IMR-90 (cell line): Measurements from ENCODE around the gene C22orf15. TPM values are rescaled to one million over a fixed set of nuclear protein-coding genes. Genes with fewer than 3 reads are reported as not detected.

ENCODE experiments used
- ATAC-seq: fragments of 200-7000 bp; cut with Tn5 transposase; 2 replicates; pipeline ENCODE4 v1.9.1; 2020; ENCODE audit warnings: low read depth, mild to moderate bottlenecking, moderate library complexity
- BruUV-seq: library from RNA; stranded (reverse); fragments of 400-500 nt; replicated peaks from 2 replicates; lab custom pipeline; 2021; lab: Mats Ljungman, UMichigan
- CTCF ChIA-PET: fragments of 300-600 bp; formaldehyde crosslinking; extraction: SDS; loops from one replicate; lab custom pipeline; 2021; ENCODE audit warnings: antibody characterized with exemption; lab: Yijun Ruan, JAX
- POLR2A ChIA-PET: fragments of 300-600 bp; sonication (Branson Sonifier 250); formaldehyde crosslinking; loops from one replicate; lab custom pipeline; 2022; ENCODE audit warnings: antibody characterized with exemption; ENCODE audit not compliant: unreplicated experiment; lab: Charles Lee
- DNase-seq: peaks from one replicate; pipeline ENCODE4 v3.0.0; 2013
- H2AFZ ChIP-seq: replicated peaks from 2 replicates; pipeline ENCODE3; 2013; ENCODE audit warnings: low read length, mild to moderate bottlenecking; ENCODE audit not compliant: poor library complexity
- H2AK5ac ChIP-seq: 2 replicates; pipeline ENCODE4 v1.6.1; 2013; ENCODE audit warnings: low read depth, low read length, inconsistent platforms
- H2AK9ac ChIP-seq: replicated peaks from 2 replicates; pipeline ENCODE3; 2013; ENCODE audit warnings: mild to moderate bottlenecking, low read depth, low read length, moderate library complexity; ENCODE audit not compliant: poor library complexity
- H2BK120ac ChIP-seq: 2 replicates; pipeline ENCODE4 v1.6.1; 2013; ENCODE audit warnings: low read depth, low read length, inconsistent platforms
- H2BK15ac ChIP-seq: 3 replicates; pipeline ENCODE4 v1.6.1; 2013; ENCODE audit warnings: low read depth, low read length, inconsistent platforms
- H2BK20ac ChIP-seq: 2 replicates; pipeline ENCODE4 v1.6.1; 2013; ENCODE audit warnings: low read depth, mild to moderate bottlenecking, inconsistent platforms, low read length, moderate library complexity
- H2BK5ac ChIP-seq: 2 replicates; pipeline ENCODE4 v1.6.1; 2013; ENCODE audit warnings: mild to moderate bottlenecking, low read depth, low read length, inconsistent platforms; ENCODE audit not compliant: poor library complexity, severe bottlenecking
- H3K14ac ChIP-seq: replicated peaks from 2 replicates; pipeline ENCODE4 v1.6.1; 2013; ENCODE audit warnings: low read depth, low read length, inconsistent platforms
- H3K18ac ChIP-seq: 2 replicates; pipeline ENCODE4 v1.6.1; 2013; ENCODE audit warnings: low read depth, low read length, control low read depth
- H3K23ac ChIP-seq: 2 replicates; pipeline ENCODE4 v1.6.1; 2013; ENCODE audit warnings: low read depth, low read length, inconsistent platforms
- H3K27ac ChIP-seq: 2 replicates; pipeline ENCODE4 v1.5.1; 2013; ENCODE audit warnings: mild to moderate bottlenecking, control low read depth, low read length; ENCODE audit not compliant: insufficient read depth
- H3K27me3 ChIP-seq: 2 replicates; pipeline ENCODE4 v1.6.1; 2013; ENCODE audit warnings: low read length; ENCODE audit not compliant: control insufficient read depth, insufficient read depth
- H3K36me3 ChIP-seq: 2 replicates; pipeline ENCODE4 v1.6.1; 2013; ENCODE audit warnings: low read length, mixed read lengths; ENCODE audit not compliant: control insufficient read depth, insufficient read depth
- H3K4ac ChIP-seq: 2 replicates; pipeline ENCODE4 v1.6.1; 2013; ENCODE audit warnings: low read depth, low read length, inconsistent platforms
- H3K4me1 ChIP-seq: 2 replicates; pipeline ENCODE4 v1.6.1; 2013; ENCODE audit warnings: low read length, mixed read lengths; ENCODE audit not compliant: control insufficient read depth, insufficient read depth
- H3K4me2 ChIP-seq: 2 replicates; pipeline ENCODE4 v1.6.1; 2013; ENCODE audit warnings: low read depth, mild to moderate bottlenecking, control low read depth, low read length, moderate library complexity
- H3K4me3 ChIP-seq: 2 replicates; pipeline ENCODE4 v1.5.1; 2013; ENCODE audit warnings: low read depth, mild to moderate bottlenecking, control low read depth, low read length, moderate library complexity; ENCODE audit not compliant: insufficient read depth
- H3K56ac ChIP-seq: 2 replicates; pipeline ENCODE4 v1.6.1; 2013; ENCODE audit warnings: low read length, inconsistent platforms; ENCODE audit not compliant: insufficient read depth; ENCODE audit errors: extremely low read depth
- H3K79me1 ChIP-seq, 2 experiments: 2 replicates each; pipeline ENCODE4 v1.6.1; 2013; ENCODE audit warnings: low read length in 2 of 2, inconsistent platforms in 1 of 2, low read depth in 1 of 2
- H3K9ac ChIP-seq: 2 replicates; pipeline ENCODE4 v1.6.1; 2013; ENCODE audit warnings: low read depth, low read length, control low read depth
- H3K9me1 ChIP-seq: 2 replicates; pipeline ENCODE4 v1.6.1; 2013; ENCODE audit warnings: low read length, inconsistent platforms; ENCODE audit not compliant: insufficient read depth
- H3K9me3 ChIP-seq: 2 replicates; pipeline ENCODE4 v1.6.1; 2013; ENCODE audit warnings: low read length; ENCODE audit not compliant: control insufficient read depth, insufficient read depth
- H4K20me1 ChIP-seq: 2 replicates; pipeline ENCODE4 v1.6.1; 2013; ENCODE audit warnings: low read length, inconsistent platforms; ENCODE audit not compliant: insufficient read depth
- H4K5ac ChIP-seq: 2 replicates; pipeline ENCODE4 v1.6.1; 2013; ENCODE audit warnings: mild to moderate bottlenecking, low read depth, low read length, control low read depth
- H4K8ac ChIP-seq, 2 experiments: 2 replicates each; pipeline ENCODE4 v1.6.1; 2013; ENCODE audit warnings: low read depth in 2 of 2, low read length in 2 of 2, control low read depth in 1 of 2, inconsistent platforms in 1 of 2
- H4K91ac ChIP-seq: 2 replicates; pipeline ENCODE4 v1.6.1; 2013; ENCODE audit warnings: low read depth, low read length, inconsistent platforms; ENCODE audit not compliant: insufficient read depth
- CEBPB ChIP-seq: IDR thresholded peaks from 2 replicates; pipeline ENCODE4 v1.6.1; 2012; ENCODE audit warnings: low read depth, low read length, improper control_type of control experiment
- CHD1 ChIP-seq: IDR thresholded peaks from 2 replicates; pipeline ENCODE4 v1.6.1; 2012; ENCODE audit warnings: low read depth, low read length, improper control_type of control experiment
- FOS ChIP-seq: fragments of 150-350 bp; IDR thresholded peaks from 2 replicates; pipeline ENCODE4 v1.6.1; 2016; ENCODE audit warnings: low read depth, low read length
- MAFK ChIP-seq: IDR thresholded peaks from 2 replicates; pipeline ENCODE4 v1.6.1; 2012; ENCODE audit warnings: low read depth, low read length, improper control_type of control experiment
- MXI1 ChIP-seq: IDR thresholded peaks from 2 replicates; pipeline ENCODE4 v1.6.1; 2012; ENCODE audit warnings: low read depth, mild to moderate bottlenecking, low read length, moderate library complexity, borderline replicate concordance
- NFE2L2 ChIP-seq: fragments of 150-350 bp; IDR thresholded peaks from 2 replicates; pipeline ENCODE4 v1.6.1; 2016; ENCODE audit warnings: low read depth, mild to moderate bottlenecking, low read length
- POLR2A ChIP-seq: IDR thresholded peaks from 2 replicates; pipeline ENCODE4 v1.6.1; 2012; ENCODE audit warnings: mild to moderate bottlenecking, low read depth, low read length
- RAD21 ChIP-seq: IDR thresholded peaks from 2 replicates; pipeline ENCODE4 v1.6.1; 2012; ENCODE audit warnings: low read length, improper control_type of control experiment
- RCOR1 ChIP-seq: IDR thresholded peaks from 2 replicates; pipeline ENCODE4 v1.6.1; 2012; ENCODE audit warnings: mild to moderate bottlenecking, low read length, improper control_type of control experiment; ENCODE audit not compliant: insufficient replicate concordance
- RFX5 ChIP-seq: IDR thresholded peaks from 2 replicates; pipeline ENCODE4 v1.8.0; 2012; ENCODE audit warnings: low read depth, mild to moderate bottlenecking, low read length, moderate library complexity
- WGBS, 2 experiments: methylation state at CpG; one replicate each; pipeline versions ENCODE4 v1.1.5 to v1.1.7; 2013; ENCODE audit warnings: missing lambda C conversion rate in 2 of 2; ENCODE audit not compliant: insufficient read length in 1 of 2; ENCODE audit errors: extremely low coverage in 2 of 2; 5-methylcytosine and 5-hydroxymethylcytosine counted together
- dilution Hi-C: fragments of 300-500 bp; cut with HindIII; formaldehyde crosslinking; loops from one replicate; pipeline ENCODE4 v1.14.3; 2018; ENCODE audit warnings: low sequenced_read_pairs; ENCODE audit not compliant: unreplicated experiment
- in situ Hi-C: fragments of 300-500 bp; cut with MboI; formaldehyde crosslinking; loops from 3 replicates; pipeline ENCODE4 v1.14.3; 2019; ENCODE audit warnings: low sequenced_read_pairs, inconsistent platforms, mixed read lengths
- intact Hi-C: fragments of 100-400 bp; cut with micrococcal nuclease; formaldehyde crosslinking; loops from 2 replicates; pipeline ENCODE4 v1.10.0; 2022
- polyA plus RNA-seq, 3 experiments: library from polyadenylated mRNA; depleted of rRNA; stranded (reverse); fragments of >200 nt; gene quantifications; 2 replicates each; pipeline ENCODE4 v1.2.3, GENCODE V29; 2012; ENCODE audit warnings: low replicate concordance in 1 of 3
- total RNA-seq: library from RNA; depleted of rRNA; stranded (reverse); fragments of >200 nt; gene quantifications from 2 replicates; pipeline ENCODE4 v1.2.3, GENCODE V29; 2012
- TF ChIP-seq, protein P1 (sequence below): fragments of 150-350 bp; IDR thresholded peaks from 2 replicates; pipeline ENCODE4 v1.6.1; 2016; ENCODE audit warnings: low read depth, mild to moderate bottlenecking, low read length, moderate library complexity, borderline replicate concordance
- TF ChIP-seq, protein P2 (sequence below): conservative IDR thresholded peaks from 2 replicates; pipeline ENCODE4 v1.5.1; 2012; ENCODE audit warnings: mild to moderate bottlenecking, low read depth, low read length, improper control_type of control experiment
- TF ChIP-seq, protein P3 (sequence below): fragments of 150-350 bp; IDR thresholded peaks from 2 replicates; pipeline ENCODE4 v1.6.1; 2017; ENCODE audit warnings: mild to moderate bottlenecking, antibody characterized with exemption, low read length, low read depth

The C22orf15 gene
- total and polyA plus RNA-seq, 2 of the 4 experiments (the other 2 are of a cell fraction), result 2.3 to 3.1 TPM

DNA sequence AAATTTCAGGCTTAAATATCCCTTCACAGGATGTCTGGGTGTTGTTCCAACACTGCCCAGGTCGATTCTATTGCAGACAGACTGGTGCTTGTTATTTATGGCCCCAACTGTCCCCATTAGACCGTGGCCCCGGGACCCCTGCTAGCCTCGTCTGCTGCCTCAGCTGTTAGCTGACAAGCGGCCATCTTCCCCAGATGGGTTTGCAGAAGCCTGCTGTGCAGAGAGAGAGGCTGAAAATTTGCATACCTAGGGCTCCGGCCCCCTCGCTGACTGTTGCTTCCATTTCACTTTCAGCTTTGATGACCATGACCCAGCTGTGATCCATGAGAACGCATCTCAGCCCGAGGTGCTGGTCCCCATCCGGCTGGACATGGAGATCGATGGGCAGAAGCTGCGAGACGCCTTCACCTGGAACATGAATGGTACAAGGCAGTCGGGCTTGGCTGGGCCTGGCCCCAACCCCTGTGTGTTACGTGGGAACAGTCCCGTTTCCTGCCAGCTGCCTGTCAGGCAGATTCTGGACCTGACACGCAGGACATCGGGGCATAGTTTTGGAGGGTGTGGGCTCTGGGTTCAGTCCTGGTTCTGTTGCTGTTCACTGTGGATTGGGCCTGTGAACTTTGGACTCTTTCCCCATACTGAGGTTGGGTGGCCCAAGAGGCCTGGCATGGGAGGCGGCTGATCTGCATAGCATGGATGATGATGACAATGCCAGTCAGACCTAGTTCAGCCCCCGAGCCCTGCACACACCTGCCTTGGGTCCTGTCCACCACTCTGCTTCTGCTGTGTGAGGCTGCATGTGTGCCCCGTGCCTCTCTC is 40.4 kb downstream of the C22orf15 start:
- no peak for ATAC-seq
- H3K4me2 ChIP-seq, result no peak overlapping the region
- H3K56ac ChIP-seq, result no peak overlapping the region
- no peak overlapping the region for H4K8ac ChIP-seq
- no peak overlapping the region for H2AFZ ChIP-seq
- H3K4me1 ChIP-seq, result no peaks in the 10 kb centered on the region
- H3K4me3 ChIP-seq, result no peak overlapping the region
- TF ChIP-seq, protein P1, sequence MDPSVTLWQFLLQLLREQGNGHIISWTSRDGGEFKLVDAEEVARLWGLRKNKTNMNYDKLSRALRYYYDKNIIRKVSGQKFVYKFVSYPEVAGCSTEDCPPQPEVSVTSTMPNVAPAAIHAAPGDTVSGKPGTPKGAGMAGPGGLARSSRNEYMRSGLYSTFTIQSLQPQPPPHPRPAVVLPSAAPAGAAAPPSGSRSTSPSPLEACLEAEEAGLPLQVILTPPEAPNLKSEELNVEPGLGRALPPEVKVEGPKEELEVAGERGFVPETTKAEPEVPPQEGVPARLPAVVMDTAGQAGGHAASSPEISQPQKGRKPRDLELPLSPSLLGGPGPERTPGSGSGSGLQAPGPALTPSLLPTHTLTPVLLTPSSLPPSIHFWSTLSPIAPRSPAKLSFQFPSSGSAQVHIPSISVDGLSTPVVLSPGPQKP, result no peak
- no peak for TF ChIP-seq MAFK
- no peak for TF ChIP-seq FOS
- TF ChIP-seq, protein P2, sequence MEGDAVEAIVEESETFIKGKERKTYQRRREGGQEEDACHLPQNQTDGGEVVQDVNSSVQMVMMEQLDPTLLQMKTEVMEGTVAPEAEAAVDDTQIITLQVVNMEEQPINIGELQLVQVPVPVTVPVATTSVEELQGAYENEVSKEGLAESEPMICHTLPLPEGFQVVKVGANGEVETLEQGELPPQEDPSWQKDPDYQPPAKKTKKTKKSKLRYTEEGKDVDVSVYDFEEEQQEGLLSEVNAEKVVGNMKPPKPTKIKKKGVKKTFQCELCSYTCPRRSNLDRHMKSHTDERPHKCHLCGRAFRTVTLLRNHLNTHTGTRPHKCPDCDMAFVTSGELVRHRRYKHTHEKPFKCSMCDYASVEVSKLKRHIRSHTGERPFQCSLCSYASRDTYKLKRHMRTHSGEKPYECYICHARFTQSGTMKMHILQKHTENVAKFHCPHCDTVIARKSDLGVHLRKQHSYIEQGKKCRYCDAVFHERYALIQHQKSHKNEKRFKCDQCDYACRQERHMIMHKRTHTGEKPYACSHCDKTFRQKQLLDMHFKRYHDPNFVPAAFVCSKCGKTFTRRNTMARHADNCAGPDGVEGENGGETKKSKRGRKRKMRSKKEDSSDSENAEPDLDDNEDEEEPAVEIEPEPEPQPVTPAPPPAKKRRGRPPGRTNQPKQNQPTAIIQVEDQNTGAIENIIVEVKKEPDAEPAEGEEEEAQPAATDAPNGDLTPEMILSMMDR, result no peak
- TF ChIP-seq RCOR1, result no peak
- no peak for TF ChIP-seq MXI1
- no peak for TF ChIP-seq NFE2L2
- TF ChIP-seq POLR2A, result no peak
- TF ChIP-seq CEBPB, result no peak
- no peak for TF ChIP-seq CHD1
- TF ChIP-seq RFX5, result no peak
- TF ChIP-seq, protein P3, sequence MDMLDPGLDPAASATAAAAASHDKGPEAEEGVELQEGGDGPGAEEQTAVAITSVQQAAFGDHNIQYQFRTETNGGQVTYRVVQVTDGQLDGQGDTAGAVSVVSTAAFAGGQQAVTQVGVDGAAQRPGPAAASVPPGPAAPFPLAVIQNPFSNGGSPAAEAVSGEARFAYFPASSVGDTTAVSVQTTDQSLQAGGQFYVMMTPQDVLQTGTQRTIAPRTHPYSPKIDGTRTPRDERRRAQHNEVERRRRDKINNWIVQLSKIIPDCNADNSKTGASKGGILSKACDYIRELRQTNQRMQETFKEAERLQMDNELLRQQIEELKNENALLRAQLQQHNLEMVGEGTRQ, result no peak
- no peak for TF ChIP-seq RAD21
- H3K23ac ChIP-seq, result no peak overlapping the region
- H3K4ac ChIP-seq, result no peak overlapping the region
- peaks cover 71% of the 10 kb centered on the region for H3K36me3 ChIP-seq
- peaks cover 0 to 12% of the 10 kb centered on the region in 2 experiments; a peak in 2 of 4 replicates for H3K79me1 ChIP-seq
- no peaks in the 10 kb centered on the region for H3K9me3 ChIP-seq
- no peak overlapping the region for H3K18ac ChIP-seq
- no peak for DNase-seq
- 81% methylated on average over 12 of the region's 21 CpGs; no CpG with 5 or more reads in 1 of the 2 experiments for WGBS, 2 experiments
- dilution Hi-C loops (no loop called here), intact Hi-C loops (no loop called here), in situ Hi-C loops (no loop called here)
- no peak overlapping the region for H4K5ac ChIP-seq
- no peaks in the 10 kb centered on the region for H3K27me3 ChIP-seq
- no peak overlapping the region for H2BK20ac ChIP-seq
- no peak overlapping the region for H3K27ac ChIP-seq
- no peak overlapping the region for H2BK5ac ChIP-seq
- no TSS peak for BruUV-seq
- H4K20me1 ChIP-seq, result no peaks in the 10 kb centered on the region; the same call in 1 of the 2 replicates
- no peak overlapping the region for H2BK120ac ChIP-seq
- H3K9me1 ChIP-seq, result no peaks in the 10 kb centered on the region
- ChIA-PET POLR2A (no interaction called here), CTCF (no interaction called here)
- no peak overlapping the region for H3K14ac ChIP-seq
- H4K91ac ChIP-seq, result no peak overlapping the region
- H2BK15ac ChIP-seq, result no peak overlapping the region
- no peak overlapping the region for H3K9ac ChIP-seq
- no peak overlapping the region for H2AK9ac ChIP-seq
- H2AK5ac ChIP-seq, result no peak overlapping the region
